ENCODE measurements around the gene CCM2.

CCM2 gene

GRCh38 chr7:44982970-44983369 is 17.0 kb upstream of the CCM2 start:
- peaks cover 0 to 70% (median 40%) of the 10 kb centered on the region in 11 experiments; a peak in 20 of 22 replicates for H4K20me1 ChIP-seq
- no peaks in the 10 kb centered on the region for H3K9me3 ChIP-seq (replicated peaks in 1 of 11)
- peak overlapping the region in 9 of 10 experiments; percentile 75 to 94 (median 87); a peak in 13 of 20 replicates for H3K4me3 ChIP-seq
- H3K4me1 ChIP-seq: peaks cover 80 to 87% (median 85%) of the 10 kb centered on the region in 10 experiments
- no peaks in the 10 kb centered on the region for H3K27me3 ChIP-seq
- peak overlapping the region; percentile 85 to 100 (median 96) for H3K4me2 ChIP-seq
- no peak for TF ChIP-seq Cebpa-rat (IDR thresholded peaks at IDR 0.05)
- peak overlapping the region in 9 of 11 experiments; percentile 30 to 97 (median 92); a peak in 15 of 22 replicates for H3K9ac ChIP-seq
- H3K36me3 ChIP-seq: peaks cover 40 to 51% (median 48%) of the 10 kb centered on the region in 11 experiments
- peak overlapping the region in 8 of 11 experiments; percentile 1 to 95 (median 58); a peak in 12 of 22 replicates for H3K27ac ChIP-seq

GRCh38 chr7:44983742-44984477 is 16.1 kb upstream of the CCM2 start:
- Histone ChIP-seq H3K27ac (peak overlapping the region; percentile 39 to 96 (median 93); a peak in 20 of 22 replicates), H4K20me1 (peaks cover 0 to 70% (median 40%) of the 10 kb centered on the region in 11 experiments; a peak in 20 of 22 replicates), H3K4me2 (peak overlapping the region; percentile 85 to 100 (median 96)), H3K36me3 (peaks cover 40 to 51% (median 48%) of the 10 kb centered on the region in 11 experiments), H3K27me3 (no peaks in the 10 kb centered on the region), H3K9me3 (replicated peaks in 1 of 11) (no peaks in the 10 kb centered on the region), H3K4me3 (peak overlapping the region; percentile 71 to 94 (median 86)), H3K9ac (peak overlapping the region; percentile 89 to 97 (median 92)), H3K4me1 (peaks cover 76 to 84% (median 78%) of the 10 kb centered on the region in 10 experiments)
- TF ChIP-seq Cebpa-rat (IDR thresholded peaks at IDR 0.05): no peak

GRCh38 chr7:44984478-44984758 is 15.6 kb upstream of the CCM2 start:
- Histone ChIP-seq H3K27ac (peak overlapping the region; percentile 39 to 96 (median 93); a peak in 19 of 22 replicates), H3K9ac (peak overlapping the region; percentile 89 to 97 (median 92)), H3K4me2 (peak overlapping the region; percentile 85 to 100 (median 96)), H3K4me1 (peaks cover 71 to 84% (median 73%) of the 10 kb centered on the region in 10 experiments), H3K27me3 (no peaks in the 10 kb centered on the region), H3K9me3 (replicated peaks in 1 of 11) (no peaks in the 10 kb centered on the region), H3K36me3 (peaks cover 40 to 51% (median 48%) of the 10 kb centered on the region in 11 experiments), H3K4me3 (peak overlapping the region; percentile 71 to 94 (median 86)), H4K20me1 (peaks cover 0 to 67% (median 40%) of the 10 kb centered on the region in 11 experiments; a peak in 20 of 22 replicates)
- TF ChIP-seq Cebpa-rat (IDR thresholded peaks at IDR 0.05): no peak

DNA sequence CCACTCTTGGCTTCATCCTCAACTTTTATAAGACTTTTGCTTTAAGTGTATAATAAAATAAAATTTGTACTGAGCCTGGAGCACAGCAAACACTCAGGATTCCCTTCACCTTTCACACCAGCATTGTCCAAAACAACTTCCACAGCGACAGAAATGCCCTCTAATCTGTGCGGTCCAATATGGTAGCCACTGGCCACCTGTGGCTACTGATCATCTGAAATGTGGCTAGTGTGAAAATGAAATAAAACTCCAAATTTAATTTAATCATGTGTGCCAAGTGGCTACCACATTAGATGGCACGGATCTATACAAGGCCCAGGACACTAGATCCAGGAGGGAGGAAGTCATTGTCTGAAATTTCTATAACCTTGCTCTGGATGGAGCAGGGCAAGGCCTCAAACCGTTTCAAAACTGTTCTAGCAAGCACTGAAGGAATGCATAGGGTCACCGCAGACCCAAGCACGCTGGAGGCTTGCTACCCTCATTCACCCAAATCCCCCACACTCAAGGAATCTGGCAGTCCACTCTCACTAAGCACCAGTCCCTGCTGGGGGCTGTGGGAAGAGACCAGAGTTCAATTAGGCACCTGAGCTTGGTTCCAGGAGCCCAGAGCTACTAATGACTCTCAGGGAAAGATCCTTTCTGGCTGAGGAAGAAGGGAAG is 14.8 kb upstream of the CCM2 start:
- H3K36me3 ChIP-seq: peaks cover 40 to 51% (median 48%) of the 10 kb centered on the region in 11 experiments
- peaks cover 0 to 59% (median 40%) of the 10 kb centered on the region in 11 experiments; a peak in 20 of 22 replicates for H4K20me1 ChIP-seq
- peaks cover 66 to 84% (median 70%) of the 10 kb centered on the region in 10 experiments for H3K4me1 ChIP-seq
- TF ChIP-seq Cebpa-rat (IDR thresholded peaks at IDR 0.05): no peak
- H3K9me3 ChIP-seq (replicated peaks in 1 of 11): no peaks in the 10 kb centered on the region
- H3K4me3 ChIP-seq: peak overlapping the region; percentile 71 to 94 (median 86)
- peak overlapping the region; percentile 90 to 96 (median 93); a peak in 21 of 22 replicates for H3K27ac ChIP-seq
- peak overlapping the region; percentile 85 to 100 (median 96) for H3K4me2 ChIP-seq
- H3K9ac ChIP-seq: peak overlapping the region; percentile 89 to 97 (median 92)
- no peaks in the 10 kb centered on the region for H3K27me3 ChIP-seq

- Histone ChIP-seq H3K9ac (peak overlapping the region; percentile 89 to 97 (median 92)), H3K4me2 (peak overlapping the region; percentile 85 to 100 (median 96)), H3K36me3 (peaks cover 40 to 51% (median 48%) of the 10 kb centered on the region in 11 experiments), H3K4me3 (peak overlapping the region; percentile 71 to 94 (median 86)), H3K9me3 (replicated peaks in 1 of 11) (no peaks in the 10 kb centered on the region), H4K20me1 (peaks cover 0 to 53% (median 40%) of the 10 kb centered on the region in 11 experiments; a peak in 20 of 22 replicates), H3K4me1 (peaks cover 66 to 86% (median 70%) of the 10 kb centered on the region in 10 experiments), H3K27ac (peak overlapping the region; percentile 90 to 96 (median 93)), H3K27me3 (no peaks in the 10 kb centered on the region)
- TF ChIP-seq Cebpa-rat (IDR thresholded peaks at IDR 0.05): no peak
Measured at GRCh38 chr7:44985900-44986217, 14.1 kb upstream of the CCM2 start.

GRCh38 chr7:44986218-44987053 is 13.6 kb upstream of the CCM2 start:
- H3K9me3 ChIP-seq (replicated peaks in 1 of 11): no peaks in the 10 kb centered on the region
- peak overlapping the region; percentile 90 to 96 (median 93) for H3K27ac ChIP-seq
- peak overlapping the region; percentile 85 to 100 (median 96) for H3K4me2 ChIP-seq
- H3K36me3 ChIP-seq: peaks cover 40 to 47% (median 45%) of the 10 kb centered on the region in 11 experiments
- H3K4me1 ChIP-seq: peaks cover 60 to 86% (median 67%) of the 10 kb centered on the region in 10 experiments
- H3K27me3 ChIP-seq: no peaks in the 10 kb centered on the region
- peaks cover 0 to 47% (median 40%) of the 10 kb centered on the region in 11 experiments; a peak in 20 of 22 replicates for H4K20me1 ChIP-seq
- H3K9ac ChIP-seq: peak overlapping the region; percentile 89 to 97 (median 92)
- H3K4me3 ChIP-seq: peak overlapping the region; percentile 71 to 94 (median 86)
- TF ChIP-seq Cebpa-rat (IDR thresholded peaks at IDR 0.05): peak in 6 of 11 experiments; percentile 12 to 67 (median 38); a peak in 7 of 22 replicates

GRCh38 chr7:44987457-44987856 is 12.5 kb upstream of the CCM2 start:
- peaks cover 0 to 37% (median 31%) of the 10 kb centered on the region in 11 experiments; a peak in 20 of 22 replicates for H4K20me1 ChIP-seq
- peaks cover 0 to 8% (median 2%) of the 10 kb centered on the region in 11 experiments; a peak in 14 of 22 replicates for H3K9me3 ChIP-seq (replicated peaks in 1 of 11)
- peak overlapping the region; percentile 85 to 100 (median 96) for H3K4me2 ChIP-seq
- peaks cover 34 to 37% (median 36%) of the 10 kb centered on the region in 11 experiments for H3K36me3 ChIP-seq
- peaks cover 50 to 79% (median 56%) of the 10 kb centered on the region in 10 experiments for H3K4me1 ChIP-seq
- H3K27me3 ChIP-seq: no peaks in the 10 kb centered on the region
- peak overlapping the region in 10 of 11 experiments; percentile 89 to 97 (median 93); a peak in 17 of 22 replicates for H3K9ac ChIP-seq
- H3K27ac ChIP-seq: peak overlapping the region in 9 of 11 experiments; percentile 90 to 96 (median 93); a peak in 13 of 22 replicates
- H3K4me3 ChIP-seq: peak overlapping the region in 9 of 10 experiments; percentile 71 to 94 (median 87); a peak in 15 of 20 replicates
- TF ChIP-seq Cebpa-rat (IDR thresholded peaks at IDR 0.05): no peak

- peak overlapping the region in 3 of 11 experiments; percentile 20 to 92 (median 91); a peak in 3 of 22 replicates for H3K9ac ChIP-seq
- peaks cover 28 to 36% (median 30%) of the 10 kb centered on the region in 11 experiments for H3K36me3 ChIP-seq
- H4K20me1 ChIP-seq: peaks cover 0 to 31% (median 26%) of the 10 kb centered on the region in 11 experiments; a peak in 20 of 22 replicates
- peaks cover 0 to 11% (median 7%) of the 10 kb centered on the region in 11 experiments; a peak in 14 of 22 replicates for H3K9me3 ChIP-seq (replicated peaks in 1 of 11)
- no peak for TF ChIP-seq Cebpa-rat (IDR thresholded peaks at IDR 0.05)
- H3K4me3 ChIP-seq: no peak overlapping the region
- peak overlapping the region in 2 of 11 experiments; percentile 3 to 4; a peak in 1 of 22 replicates for H3K27ac ChIP-seq
- peak overlapping the region; percentile 85 to 100 (median 96); a peak in 19 of 22 replicates for H3K4me2 ChIP-seq
- H3K27me3 ChIP-seq: no peaks in the 10 kb centered on the region
- H3K4me1 ChIP-seq: peaks cover 45 to 74% (median 51%) of the 10 kb centered on the region in 10 experiments
Measured at GRCh38 chr7:44987996-44988395, 12.0 kb upstream of the CCM2 start.

Measured in BLaER1 treated with 17β-estradiol and CSF1 and Interleukin-3, amounts not matched to agents 10 nM and 100 nM (cell line).